HCT116 (cell line): ENCODE data around the gene ATXN1. TPM values are rescaled to one million over a fixed set of nuclear protein-coding genes. Genes with fewer than 3 reads are reported as not detected.
A peak's percentile ranks its signal among the peaks of the same experiment; 100 is the strongest.

Experiments used
- ATAC-seq: fragments of 200-7000 bp; cut with Tn5 transposase; 2 replicates; pipeline ENCODE4 v1.9.1; 2020; ENCODE audit warnings: mild to moderate bottlenecking, moderate library complexity
- BruUV-seq: library from RNA; stranded (reverse); fragments of 400-500 nt; replicated peaks from 2 replicates; lab custom pipeline; 2021; lab: Mats Ljungman, UMichigan
- CTCF ChIA-PET: fragments of 300-600 bp; sonication (Branson Sonifier 250); formaldehyde crosslinking; loops from one replicate; lab custom pipeline; 2021; ENCODE audit warnings: antibody characterized with exemption; lab: Charles Lee
- POLR2A ChIA-PET: fragments of 300-600, 350-600 bp; sonication (Branson Sonifier 250); formaldehyde crosslinking; loops from one replicate; lab custom pipeline; 2021; ENCODE audit warnings: antibody characterized with exemption; lab: Charles Lee
- RAD21 ChIA-PET, 2 experiments: fragments of 300-600 bp; sonication (Branson Sonifier 250); formaldehyde crosslinking; loops; one replicate each; lab custom pipeline; 2023; ENCODE audit warnings: low total read pairs in 2 of 2; ENCODE audit not compliant: uncharacterized antibody in 2 of 2, unreplicated experiment in 2 of 2, low non-redundant PET in 1 of 2; lab: Charles Lee
- DNase-seq: peaks from one replicate; pipeline ENCODE4 v3.0.0-alpha.2; 2010; ENCODE audit warnings: low read depth, low spot score
- H2AFZ ChIP-seq: fragments of 200-600 bp; shearing (Covaris generic), sonication (generic); 2 replicates; pipeline ENCODE4 v1.6.1; 2017; ENCODE audit warnings: low read depth, mixed run types, mixed read lengths, antibody characterized with exemption, low read length; ENCODE audit not compliant: poor library complexity, severe bottlenecking
- H3K27ac ChIP-seq: 2 replicates; pipeline ENCODE4 v1.5.1; 2012; ENCODE audit warnings: low read depth, low read length
- H3K27me3 ChIP-seq: fragments of 200-600 bp; sonication (generic); 2 replicates; pipeline ENCODE4 v1.6.1; 2016; ENCODE audit warnings: mixed run types, low read length, mixed read lengths; ENCODE audit not compliant: insufficient read depth
- H3K36me3 ChIP-seq, 2 experiments: fragments of 200-500 bp in 1 of 2; fragments of 200-600 bp in 1 of 2; sonication (Bioruptor generic) in 1 of 2; sonication (generic) in 1 of 2; 2 replicates each; pipeline versions ENCODE4 v1.5.1 to v1.6.1; 2014 to 2016; ENCODE audit warnings: low read length in 2 of 2, inconsistent platforms in 1 of 2, mixed read lengths in 1 of 2, mixed run types in 1 of 2; ENCODE audit not compliant: insufficient read depth in 2 of 2, control insufficient read depth in 1 of 2
- H3K4me1 ChIP-seq, 2 experiments: fragments of 200-600 bp in 1 of 2; sonication (generic) in 1 of 2; 2 replicates each; pipeline versions ENCODE4 v1.5.1 to v1.6.1; 2012 to 2017; ENCODE audit warnings: low read length in 2 of 2, inconsistent platforms in 1 of 2, mild to moderate bottlenecking in 1 of 2, mixed read lengths in 1 of 2, mixed run types in 1 of 2, moderate library complexity in 1 of 2; ENCODE audit not compliant: insufficient read depth in 2 of 2, control insufficient read depth in 1 of 2
- H3K4me2 ChIP-seq: fragments of 200-600 bp; sonication (generic); 2 replicates; pipeline ENCODE4 v1.6.1; 2017; ENCODE audit warnings: mixed run types, low read length, mixed read lengths
- H3K4me3 ChIP-seq, 2 experiments: fragments of 200-600 bp in 1 of 2; sonication (generic) in 1 of 2; replicated peaks in 1 of 2; 2 replicates each; pipeline ENCODE4 v1.5.1; 2011 to 2016; ENCODE audit warnings: low read length in 2 of 2, control low read depth in 1 of 2, low read depth in 1 of 2, mild to moderate bottlenecking in 1 of 2, mixed read lengths in 1 of 2, mixed run types in 1 of 2
- H3K79me2 ChIP-seq: fragments of 200-600 bp; sonication (generic); 2 replicates; pipeline ENCODE4 v1.6.1; 2017; ENCODE audit warnings: mild to moderate bottlenecking, mixed run types, low read length, moderate library complexity, mixed read lengths; ENCODE audit not compliant: insufficient read depth
- H3K9ac ChIP-seq: fragments of 200-600 bp; sonication (generic); 2 replicates; pipeline ENCODE4 v1.6.1; 2016; ENCODE audit warnings: low read length, mixed read lengths
- H3K9me2 ChIP-seq: fragments of 200-600 bp; sonication (generic), shearing (Covaris generic); 2 replicates; pipeline ENCODE4 v1.6.1; 2017; ENCODE audit warnings: mixed run types, mild to moderate bottlenecking, moderate library complexity; ENCODE audit not compliant: insufficient read depth
- H3K9me3 ChIP-seq, 2 experiments: fragments of 200-500 bp in 1 of 2; fragments of 200-600 bp in 1 of 2; sonication (Bioruptor generic) in 1 of 2; sonication (generic) in 1 of 2; 2 replicates each; pipeline ENCODE4 v1.6.1; 2014 to 2017; ENCODE audit warnings: low read length in 2 of 2, mixed read lengths in 2 of 2, inconsistent platforms in 1 of 2, low read depth in 1 of 2, mild to moderate bottlenecking in 1 of 2, mixed run types in 1 of 2, moderate library complexity in 1 of 2; ENCODE audit not compliant: control insufficient read depth in 1 of 2, insufficient read depth in 1 of 2
- H4K20me1 ChIP-seq: fragments of 200-600 bp; sonication (generic), shearing (Covaris generic); 2 replicates; pipeline ENCODE4 v1.6.1; 2017; ENCODE audit warnings: mixed run types, mild to moderate bottlenecking, moderate library complexity; ENCODE audit not compliant: insufficient read depth
- ATF3 ChIP-seq: IDR thresholded peaks from 2 replicates; pipeline ENCODE4 v1.6.1; 2012
- CBX3 ChIP-seq: IDR thresholded peaks from 2 replicates; pipeline ENCODE4 v1.6.1; 2012; ENCODE audit warnings: low read depth
- CEBPB ChIP-seq: IDR thresholded peaks from 2 replicates; pipeline ENCODE4 v1.6.1; 2012; ENCODE audit warnings: low read depth
- CTCF ChIP-seq, 3 experiments: fragments of 200-600 bp in 1 of 3; sonication (generic) in 1 of 3; IDR thresholded peaks in 2 of 3; conservative IDR thresholded peaks in 1 of 3; 2 replicates each; pipeline ENCODE4 v1.5.1; 2012 to 2017; ENCODE audit warnings: low read depth in 2 of 3, low read length in 2 of 3, antibody characterized with exemption in 1 of 3, borderline replicate concordance in 1 of 3, control low read depth in 1 of 3, mild to moderate bottlenecking in 1 of 3, mixed read lengths in 1 of 3, mixed run types in 1 of 3, moderate library complexity in 1 of 3; ENCODE audit not compliant: insufficient read depth in 1 of 3
- EGR1 ChIP-seq: IDR thresholded peaks from 2 replicates; pipeline ENCODE4 v1.6.1; 2012; ENCODE audit warnings: low read depth
- ELF1 ChIP-seq: IDR thresholded peaks from 2 replicates; pipeline ENCODE4 v1.6.1; 2012; ENCODE audit warnings: low read depth, borderline replicate concordance
- EZH2 ChIP-seq: fragments of 200-600 bp; sonication (generic); IDR thresholded peaks from 2 replicates; pipeline ENCODE4 v1.6.1; 2017; ENCODE audit warnings: antibody characterized with exemption, mixed run types
- FOSL1 ChIP-seq: IDR thresholded peaks from 2 replicates; pipeline ENCODE4 v1.6.1; 2012; ENCODE audit warnings: low read depth
- JUND ChIP-seq: IDR thresholded peaks from 2 replicates; pipeline ENCODE4 v1.6.1; 2012
- POLR2A ChIP-seq: IDR thresholded peaks from 2 replicates; pipeline ENCODE4 v1.7.0; 2011; ENCODE audit warnings: borderline replicate concordance; ENCODE audit not compliant: insufficient read depth, insufficient read length; ENCODE audit errors: extremely low read depth
- SIN3A ChIP-seq: IDR thresholded peaks from 2 replicates; pipeline ENCODE4 v1.6.1; 2012; ENCODE audit warnings: low read depth
- SP1 ChIP-seq: IDR thresholded peaks from 2 replicates; pipeline ENCODE4 v1.6.1; 2012; ENCODE audit warnings: low read depth
- SRF ChIP-seq: IDR thresholded peaks from 2 replicates; pipeline ENCODE4 v1.6.1; 2012; ENCODE audit warnings: low read depth
- TCF7L2 ChIP-seq: IDR thresholded peaks from 2 replicates; pipeline ENCODE4 v1.7.0; 2011; ENCODE audit warnings: borderline replicate concordance, inconsistent platforms; ENCODE audit not compliant: insufficient read depth, insufficient read length; ENCODE audit errors: extremely low read depth
- YY1 ChIP-seq: IDR thresholded peaks from 2 replicates; pipeline ENCODE4 v1.6.1; 2011; ENCODE audit warnings: low read length, low read depth, moderate library complexity, mild to moderate bottlenecking; ENCODE audit not compliant: insufficient replicate concordance; ENCODE audit errors: extremely low read depth
- ZFX ChIP-seq: fragments of 450-650 bp; IDR thresholded peaks from 2 replicates; pipeline ENCODE4 v1.6.1; 2017
- ZNF274 ChIP-seq: fragments of 200-500 bp; sonication (Bioruptor generic); IDR thresholded peaks from 2 replicates; pipeline ENCODE4 v1.6.1; 2014; ENCODE audit warnings: mild to moderate bottlenecking, low read depth, low read length, inconsistent platforms
- intact Hi-C: fragments of 100-400 bp; cut with micrococcal nuclease; formaldehyde crosslinking; loops from 2 replicates; pipeline ENCODE4 v1.10.0; 2022
- total RNA-seq: library from RNA; stranded (reverse); gene quantifications from one replicate; pipeline ENCODE4 v1.2.1, GENCODE V29; 2021; ENCODE audit not compliant: unreplicated experiment
- TF ChIP-seq, protein P1 (sequence below): IDR thresholded peaks from 2 replicates; pipeline ENCODE4 v1.6.1; 2011; ENCODE audit warnings: mild to moderate bottlenecking, low read length, moderate library complexity; ENCODE audit not compliant: insufficient replicate concordance; ENCODE audit errors: extremely low read depth
- TF ChIP-seq, protein P2 (sequence below): IDR thresholded peaks from 2 replicates; pipeline ENCODE4 v1.6.1; 2012; ENCODE audit warnings: low read depth

The ATXN1 gene
- total RNA-seq, 1 experiment from 2014 or later = 21.0 TPM

GRCh38 chr6:16676376-16676775, 84.9 kb downstream of the ATXN1 start (continued):
- TF ChIP-seq ELF1 (no peak), EZH2 (no peak), EGR1 (no peak), FOSL1 (no peak), ZFX (no peak)

GRCh38 chr6:16674801-16675392, 86.4 kb downstream of the ATXN1 start:
- no peaks in the 10 kb centered on the region for H3K36me3 ChIP-seq
- peak overlapping the region; percentile 1; the same call in 1 of the 2 replicates for H3K4me2 ChIP-seq
- H3K9me3 ChIP-seq = no peaks in the 10 kb centered on the region
- ChIA-PET POLR2A (no interaction called here), RAD21 (no interaction called here), CTCF (interaction anchor here (1.3 kb wide), 1 partner anchor 163 kb away, joined by 3 read pairs; no protein-coding TSS in a partner anchor)
- DNase-seq (no peak), ATAC-seq (no peak)
- peaks cover 25 to 46% of the 10 kb centered on the region in 2 experiments for H3K4me1 ChIP-seq
- H3K27me3 ChIP-seq = no peaks in the 10 kb centered on the region
- no peak overlapping the region for H2AFZ ChIP-seq
- no peaks in the 10 kb centered on the region for H4K20me1 ChIP-seq
- no TSS peak for BruUV-seq
- no peak overlapping the region for H3K4me3 ChIP-seq
- no peaks in the 10 kb centered on the region for H3K79me2 ChIP-seq
- no peak overlapping the region for H3K27ac ChIP-seq
- no peak overlapping the region for H3K9ac ChIP-seq
- H3K9me2 ChIP-seq = no peaks in the 10 kb centered on the region
- intact Hi-C loops = no loop called here
- no peak for TF ChIP-seq ZNF274
- TF ChIP-seq SIN3A = no peak
- TF ChIP-seq TCF7L2 = no peak
- TF ChIP-seq ZFX = no peak
- no peak for TF ChIP-seq POLR2A
- no peak for TF ChIP-seq CBX3
- TF ChIP-seq, protein P1, sequence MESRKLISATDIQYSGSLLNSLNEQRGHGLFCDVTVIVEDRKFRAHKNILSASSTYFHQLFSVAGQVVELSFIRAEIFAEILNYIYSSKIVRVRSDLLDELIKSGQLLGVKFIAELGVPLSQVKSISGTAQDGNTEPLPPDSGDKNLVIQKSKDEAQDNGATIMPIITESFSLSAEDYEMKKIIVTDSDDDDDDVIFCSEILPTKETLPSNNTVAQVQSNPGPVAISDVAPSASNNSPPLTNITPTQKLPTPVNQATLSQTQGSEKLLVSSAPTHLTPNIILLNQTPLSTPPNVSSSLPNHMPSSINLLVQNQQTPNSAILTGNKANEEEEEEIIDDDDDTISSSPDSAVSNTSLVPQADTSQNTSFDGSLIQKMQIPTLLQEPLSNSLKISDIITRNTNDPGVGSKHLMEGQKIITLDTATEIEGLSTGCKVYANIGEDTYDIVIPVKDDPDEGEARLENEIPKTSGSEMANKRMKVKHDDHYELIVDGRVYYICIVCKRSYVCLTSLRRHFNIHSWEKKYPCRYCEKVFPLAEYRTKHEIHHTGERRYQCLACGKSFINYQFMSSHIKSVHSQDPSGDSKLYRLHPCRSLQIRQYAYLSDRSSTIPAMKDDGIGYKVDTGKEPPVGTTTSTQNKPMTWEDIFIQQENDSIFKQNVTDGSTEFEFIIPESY = no peak
- TF ChIP-seq JUND = no peak
- TF ChIP-seq, protein P2, sequence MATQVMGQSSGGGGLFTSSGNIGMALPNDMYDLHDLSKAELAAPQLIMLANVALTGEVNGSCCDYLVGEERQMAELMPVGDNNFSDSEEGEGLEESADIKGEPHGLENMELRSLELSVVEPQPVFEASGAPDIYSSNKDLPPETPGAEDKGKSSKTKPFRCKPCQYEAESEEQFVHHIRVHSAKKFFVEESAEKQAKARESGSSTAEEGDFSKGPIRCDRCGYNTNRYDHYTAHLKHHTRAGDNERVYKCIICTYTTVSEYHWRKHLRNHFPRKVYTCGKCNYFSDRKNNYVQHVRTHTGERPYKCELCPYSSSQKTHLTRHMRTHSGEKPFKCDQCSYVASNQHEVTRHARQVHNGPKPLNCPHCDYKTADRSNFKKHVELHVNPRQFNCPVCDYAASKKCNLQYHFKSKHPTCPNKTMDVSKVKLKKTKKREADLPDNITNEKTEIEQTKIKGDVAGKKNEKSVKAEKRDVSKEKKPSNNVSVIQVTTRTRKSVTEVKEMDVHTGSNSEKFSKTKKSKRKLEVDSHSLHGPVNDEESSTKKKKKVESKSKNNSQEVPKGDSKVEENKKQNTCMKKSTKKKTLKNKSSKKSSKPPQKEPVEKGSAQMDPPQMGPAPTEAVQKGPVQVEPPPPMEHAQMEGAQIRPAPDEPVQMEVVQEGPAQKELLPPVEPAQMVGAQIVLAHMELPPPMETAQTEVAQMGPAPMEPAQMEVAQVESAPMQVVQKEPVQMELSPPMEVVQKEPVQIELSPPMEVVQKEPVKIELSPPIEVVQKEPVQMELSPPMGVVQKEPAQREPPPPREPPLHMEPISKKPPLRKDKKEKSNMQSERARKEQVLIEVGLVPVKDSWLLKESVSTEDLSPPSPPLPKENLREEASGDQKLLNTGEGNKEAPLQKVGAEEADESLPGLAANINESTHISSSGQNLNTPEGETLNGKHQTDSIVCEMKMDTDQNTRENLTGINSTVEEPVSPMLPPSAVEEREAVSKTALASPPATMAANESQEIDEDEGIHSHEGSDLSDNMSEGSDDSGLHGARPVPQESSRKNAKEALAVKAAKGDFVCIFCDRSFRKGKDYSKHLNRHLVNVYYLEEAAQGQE = no peak
- no peak for TF ChIP-seq CEBPB
- TF ChIP-seq YY1 = no peak
- TF ChIP-seq SRF = no peak
- no peak for TF ChIP-seq ATF3
- no peak for TF ChIP-seq EGR1
- TF ChIP-seq SP1 = no peak
- TF ChIP-seq CTCF (IDR thresholded peaks at IDR 0.05 in 2 of 3, conservative IDR thresholded peaks at IDR 0.05 in 1 of 3; ENCODE audit: borderline replicate concordance in 1 of 3, insufficient read depth in 1 of 3, low read depth in 2 of 3, low read length in 2 of 3) = no peak
